PC-9 (cell line): Measurements from ENCODE around the gene USP43. TPM values are rescaled to one million over a fixed set of nuclear protein-coding genes. Genes with fewer than 3 reads are reported as not detected.
"Not testable (repeated sequence)": the region's sequence is repeated elsewhere in the genome, so short reads cannot be mapped to it uniquely, and the experiment has no call there.

Experiments
- Bru-seq: library from RNA; stranded (reverse); fragments of 400-500 nt; gene quantifications from one replicate; lab custom pipeline; 2021; lab: Mats Ljungman, UMichigan
- BruChase-seq, 2 experiments: library from RNA; stranded (reverse); fragments of 400-500 nt; gene quantifications; one replicate each; lab custom pipeline; 2021; lab: Mats Ljungman, UMichigan
- BruUV-seq: library from RNA; stranded (reverse); fragments of 400-500 nt; replicated peaks from 2 replicates; lab custom pipeline; 2021; lab: Mats Ljungman, UMichigan
- CTCF ChIA-PET: fragments of 300-600 bp; sonication (Branson Sonifier 250); formaldehyde crosslinking; loops from one replicate; lab custom pipeline; 2022; ENCODE audit warnings: antibody characterized with exemption; lab: Charles Lee
- POLR2A ChIA-PET: fragments of 300-600 bp; sonication (Branson Sonifier 250); formaldehyde crosslinking; loops from one replicate; lab custom pipeline; 2022; ENCODE audit warnings: antibody characterized with exemption; ENCODE audit not compliant: unreplicated experiment; lab: Charles Lee
- DNase-seq, 2 experiments: peaks; one replicate each; pipeline versions ENCODE4 v3.0.0 to v3.0.0-alpha.2; 2015 to 2022; ENCODE audit warnings: mixed read lengths in 1 of 2
- H2AFZ ChIP-seq: fragments of 200-600 bp; sonication (generic); 2 replicates; pipeline ENCODE4 v1.8.1; 2017; ENCODE audit warnings: antibody characterized with exemption
- H3F3A ChIP-seq: fragments of 200-600 bp; sonication (generic); 2 replicates; pipeline ENCODE4 v1.8.1; 2017; ENCODE audit warnings: antibody characterized with exemption, mild to moderate bottlenecking, low read depth; ENCODE audit not compliant: insufficient read depth
- H3K27ac ChIP-seq: fragments of 200-600 bp; sonication (generic); 2 replicates; pipeline ENCODE4 v1.6.1; 2016; ENCODE audit warnings: mixed run types
- H3K27me3 ChIP-seq: fragments of 200-600 bp; sonication (generic); 2 replicates; pipeline ENCODE4 v1.6.1; 2016; ENCODE audit warnings: low read depth, mixed run types; ENCODE audit not compliant: insufficient read depth
- H3K36me3 ChIP-seq: fragments of 200-600 bp; sonication (generic); 2 replicates; pipeline ENCODE4 v1.6.1; 2016; ENCODE audit warnings: low read depth, mixed run types
- H3K4me1 ChIP-seq: fragments of 200-600 bp; sonication (generic); replicated peaks from 2 replicates; pipeline ENCODE4 v1.6.1; 2016; ENCODE audit warnings: mixed run types; ENCODE audit not compliant: insufficient read depth
- H3K4me2 ChIP-seq: fragments of 200-600 bp; sonication (generic); 2 replicates; pipeline ENCODE4 v1.6.1; 2017; ENCODE audit warnings: mixed run types
- H3K4me3 ChIP-seq: fragments of 200-600 bp; sonication (generic); 2 replicates; pipeline ENCODE4 v1.6.1; 2016; ENCODE audit warnings: mixed run types
- H3K79me2 ChIP-seq: fragments of 200-600 bp; sonication (generic); 2 replicates; pipeline ENCODE4 v1.6.1; 2017; ENCODE audit warnings: low read depth, mixed run types
- H3K9me2 ChIP-seq: fragments of 200-600 bp; sonication (generic); 2 replicates; pipeline ENCODE4 v1.8.1; 2017; ENCODE audit warnings: mild to moderate bottlenecking; ENCODE audit not compliant: insufficient read depth
- H3K9me3 ChIP-seq: fragments of 200-600 bp; sonication (generic); 2 replicates; pipeline ENCODE4 v1.8.1; 2016; ENCODE audit warnings: low read depth; ENCODE audit not compliant: insufficient read depth
- H4K20me1 ChIP-seq: fragments of 200-600 bp; sonication (generic); 2 replicates; pipeline ENCODE4 v1.8.1; 2017; ENCODE audit not compliant: insufficient read depth
- CTCF ChIP-seq: fragments of 200-600 bp; sonication (generic); conservative IDR thresholded peaks from 2 replicates; pipeline ENCODE4 v1.6.1; 2017; ENCODE audit warnings: mixed run types, antibody characterized with exemption, mild to moderate bottlenecking, moderate library complexity
- EZH2 ChIP-seq: fragments of 200-600 bp; sonication (generic); IDR thresholded peaks from 2 replicates; pipeline ENCODE4 v1.8.0; 2017; ENCODE audit warnings: antibody characterized with exemption, low read depth
- intact Hi-C: fragments of 100-400 bp; cut with micrococcal nuclease; formaldehyde crosslinking; loops from one replicate; pipeline ENCODE4 v1.10.0; 2022; ENCODE audit not compliant: unreplicated experiment
- long read RNA-seq: library from polyadenylated mRNA; stranded (forward); transcript quantifications from one replicate; pipeline ENCODE4 v2.0.0, GENCODE V29; 2022
- total RNA-seq: library from RNA; stranded (reverse); gene quantifications from 2 replicates; pipeline ENCODE4 v1.2.3, GENCODE V29; 2021

USP43 gene
- total RNA-seq (16.0 and 19.2 TPM in 2 replicates), Bru-seq, nascent RNA (percentile 78 among the genes with signal in this experiment), BruChase-seq, experiment 1, labeled RNA remaining after a 2-hour chase (percentile 77 among the genes with signal in this experiment), BruChase-seq, experiment 2, labeled RNA remaining after a 6-hour chase (percentile 59 among the genes with signal in this experiment)
- long read RNA-seq, full-length matches to known transcripts = 7 of 29 reads
- long read RNA-seq, partial matches to known transcripts = 11 of 29 reads
- long read RNA-seq, other reads (novel, unspliced or antisense) = 11 of 29 reads

- Histone ChIP-seq H3K27ac (peak within 1 kb of the TSS; percentile 92), H3K27me3 (no peaks in the 10 kb centered on the region), H3F3A (peaks cover 9% of the 10 kb centered on the region; the same call in 1 of the 2 replicates), H2AFZ (peak within 1 kb of the TSS; percentile 88), H3K36me3 (no peaks in the 10 kb centered on the region), H3K9me2 (no peaks in the 10 kb centered on the region), H3K4me2 (peak within 1 kb of the TSS; percentile 86), H4K20me1 (no peaks in the 10 kb centered on the region), H3K4me1 (peaks cover 25% of the 10 kb centered on the region), H3K4me3 (peak within 1 kb of the TSS; percentile 94), H3K9me3 (no peaks in the 10 kb centered on the region), H3K79me2 (peaks cover 34% of the 10 kb centered on the region)
- intact Hi-C loops = loop anchor here (1.0 to 10.0 kb wide), 5 partner anchors 24 to 280 kb away; partner anchors contain the start of gene CFAP52
- ChIA-PET CTCF (interaction anchor here (1.4 kb wide), 1 partner anchor 23 kb away, joined by 5 read pairs; no protein-coding TSS in a partner anchor), POLR2A (interaction anchor here (0.6 to 0.7 kb wide), 5 partner anchors 32 to 1209 kb away, joined by 4 to 21 read pairs (median 5); partner anchors contain the start of gene NDEL1)
- TSS peak; percentile 86 for BruUV-seq
- DNase-seq = peak; percentile 59 to 90
- TF ChIP-seq EZH2 (no peak), CTCF (peak; percentile 32; the same call in 1 of the 2 replicates)
These were observed at the start of gene USP43 for GRCh38 chr17:9644910-9645751. USP43 (plus strand) TSS chr17:9645517; CDS start chr17:9645633, 116 bp downstream.

GRCh38 chr17:9597638-9598037, 47.7 kb upstream of the USP43 start:
- H3K4me2 ChIP-seq, H3K79me2 ChIP-seq, H3K27me3 ChIP-seq, H4K20me1 ChIP-seq, H3K9me3 ChIP-seq, BruUV-seq, H3K4me3 ChIP-seq, H2AFZ ChIP-seq, H3K9me2 ChIP-seq, intact Hi-C loops, DNase-seq, H3K4me1 ChIP-seq, H3K36me3 ChIP-seq, H3K27ac ChIP-seq, H3F3A ChIP-seq, POLR2A ChIA-PET, CTCF ChIA-PET: not testable (repeated sequence)

- no TSS peak for BruUV-seq
- ChIA-PET POLR2A (no interaction called here), CTCF (no interaction called here)
- no peaks in the 10 kb centered on the region for H3K4me1 ChIP-seq
- no peaks in the 10 kb centered on the region for H4K20me1 ChIP-seq
- H3F3A ChIP-seq = no peaks in the 10 kb centered on the region
- H3K4me3 ChIP-seq = no peak overlapping the region
- TF ChIP-seq EZH2 (no peak), CTCF (no peak)
- H3K36me3 ChIP-seq = no peaks in the 10 kb centered on the region
- H3K79me2 ChIP-seq = no peaks in the 10 kb centered on the region
- no peak overlapping the region for H3K27ac ChIP-seq
- no peak overlapping the region for H3K4me2 ChIP-seq
- no peaks in the 10 kb centered on the region for H3K9me2 ChIP-seq
- no peak overlapping the region for H2AFZ ChIP-seq
- no peaks in the 10 kb centered on the region for H3K27me3 ChIP-seq
- H3K9me3 ChIP-seq = no peaks in the 10 kb centered on the region
- intact Hi-C loops = no loop called here
- no peak for DNase-seq
These were observed 46.7 kb upstream of the USP43 start for GRCh38 chr17:9598661-9599060.

GRCh38 chr17:9604583-9604982, 40.7 kb upstream of the USP43 start:
- H3F3A ChIP-seq, H3K4me1 ChIP-seq, H3K36me3 ChIP-seq, H3K27me3 ChIP-seq, CTCF ChIA-PET, H4K20me1 ChIP-seq, H3K4me3 ChIP-seq, H3K79me2 ChIP-seq, H3K9me2 ChIP-seq, H2AFZ ChIP-seq, DNase-seq, H3K9me3 ChIP-seq, intact Hi-C loops, H3K27ac ChIP-seq, H3K4me2 ChIP-seq, BruUV-seq: not testable (repeated sequence)
- POLR2A ChIA-PET = interaction anchor here (0.6 kb wide), 1 partner anchor 1353 kb away, joined by 4 read pairs; no protein-coding TSS in a partner anchor
